ENCODE measurements around the gene BCAM. TPM values are rescaled to one million over a fixed set of nuclear protein-coding genes. Genes with fewer than 3 reads are reported as not detected.

The BCAM gene
- total and polyA plus RNA-seq, 10 of the 15 experiments (the other 5 are each of a cell fraction or from before 2014, with no cell fraction given) = 0.10 to 0.64 TPM; not detected in 8

DNA sequence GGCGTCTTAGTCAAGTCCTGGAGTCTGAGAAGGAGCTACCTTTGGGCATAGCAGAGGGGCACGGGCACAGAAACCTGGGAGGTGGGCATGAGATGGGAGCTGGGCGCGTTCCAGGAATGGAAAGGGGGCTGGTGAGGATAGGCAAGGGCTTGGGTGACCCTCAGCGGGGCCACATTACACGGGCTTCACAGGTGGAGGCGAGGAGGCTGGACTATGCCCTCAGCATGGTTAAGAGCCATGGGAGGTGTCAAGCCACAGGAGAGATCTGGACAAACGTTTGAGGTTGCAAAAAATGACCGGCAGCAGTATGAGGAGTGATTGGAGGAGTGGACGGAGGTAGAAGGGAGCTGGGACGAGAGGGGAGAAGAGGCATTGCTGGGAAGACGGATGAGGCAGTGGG, 58.7 kb downstream of the BCAM start:
- Histone ChIP-seq H3K4me3 (no peak overlapping the region), H4K20me1 (ENCODE audit: control insufficient read depth, insufficient read depth) (no peaks in the 10 kb centered on the region), H3K9me3 (replicated peaks; ENCODE audit: control insufficient read depth, insufficient read depth, low read length) (no peaks in the 10 kb centered on the region), H3K4me1 (ENCODE audit: control insufficient read depth, insufficient read depth, low read length) (no peaks in the 10 kb centered on the region), H3K4me2 (ENCODE audit: control insufficient read depth, insufficient read depth) (no peak overlapping the region), H3K36me3 (ENCODE audit: control insufficient read depth in 2 of 2, insufficient read depth in 2 of 2, low read length in 1 of 2) (no peaks in the 10 kb centered on the region), H3K79me2 (ENCODE audit: control insufficient read depth, insufficient read depth, low read length) (no peaks in the 10 kb centered on the region), H2AFZ (ENCODE audit: control insufficient read depth, low read depth, low read length) (no peak overlapping the region), H3K9ac (ENCODE audit: control insufficient read depth, insufficient read depth, low read length) (no peak overlapping the region), H3K27ac (ENCODE audit: control insufficient read depth, insufficient read depth) (no peak overlapping the region), H3K27me3 (replicated peaks in 1 of 2; ENCODE audit: control insufficient read depth in 2 of 2, insufficient read depth in 2 of 2, low read length in 1 of 2) (no peaks in the 10 kb centered on the region; a peak in 1 of 4 replicates)
- 33% methylated on average over 12 of the region's 12 CpGs for WGBS (ENCODE audit: insufficient coverage, insufficient replicate concordance, low lambda C conversion rate, missing lambda C conversion rate)
- SMC1A ChIA-PET (ENCODE audit: uncharacterized antibody, unreplicated experiment) = no interaction called here
- in situ Hi-C loops (cut with MboI) (no loop called here), intact Hi-C loops (cut with micrococcal nuclease; ENCODE audit: unreplicated experiment) (no loop called here)
- no peak for ATAC-seq
- POLR2A ChIA-PET = no interaction called here
- no peak for FAIRE-seq
- TF ChIP-seq ESRRA (IDR thresholded peaks at IDR 0.05; ENCODE audit: low read length) (no peak), TCF3 (IDR thresholded peaks at IDR 0.05; ENCODE audit: borderline replicate concordance, insufficient read depth, low read depth, low read length) (no peak), SREBF2 (IDR thresholded peaks at IDR 0.05; ENCODE audit: low read length) (no peak)
- CTCF ChIA-PET = no interaction called here
- no peak for DNase-seq (ENCODE audit: low read depth, low spot score)
- BruUV-seq (replicated peaks) = no TSS peak
- RAD21 ChIA-PET (ENCODE audit: unreplicated experiment) = no interaction called here

DNA sequence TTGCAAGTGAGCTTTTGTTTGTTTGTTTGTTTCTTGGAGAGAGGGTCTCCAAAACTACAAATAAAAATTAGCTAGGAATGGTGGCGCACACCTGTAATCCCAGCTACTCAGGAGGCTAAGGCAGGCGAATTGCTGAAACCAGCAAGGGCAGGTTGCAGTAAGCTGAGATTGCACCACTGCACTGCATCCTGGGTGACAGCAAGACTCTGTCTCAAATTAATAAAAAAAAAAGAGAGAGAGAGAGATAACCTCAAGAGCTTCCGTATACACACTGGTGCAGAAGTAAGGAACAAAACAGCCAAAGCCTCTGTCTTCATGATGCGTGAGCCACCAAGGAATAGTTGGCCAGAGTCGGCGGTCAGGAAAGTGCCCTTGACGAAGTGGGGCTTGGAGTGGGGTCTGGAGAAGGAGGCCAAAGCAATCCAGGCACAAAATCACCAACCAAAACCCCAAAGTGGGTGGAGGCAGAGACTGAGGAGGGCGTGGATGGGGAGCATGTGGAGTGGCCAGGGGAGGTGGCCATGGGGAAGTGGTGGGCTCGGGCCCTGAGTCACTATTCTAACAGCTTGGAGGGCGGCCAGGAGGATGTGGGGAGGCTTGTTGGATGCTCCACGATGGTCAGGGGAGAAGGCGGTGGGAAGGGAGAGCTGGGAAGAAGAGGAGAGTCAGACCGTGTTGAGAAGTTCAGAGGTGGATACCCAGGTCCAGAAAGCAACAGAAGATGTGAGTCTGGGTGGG, 61.0 kb downstream of the BCAM start:
- Histone ChIP-seq H3K9me3 (replicated peaks; ENCODE audit: control insufficient read depth, insufficient read depth, low read length) (no peaks in the 10 kb centered on the region), H3K27me3 (replicated peaks in 1 of 2; ENCODE audit: control insufficient read depth in 2 of 2, insufficient read depth in 2 of 2, low read length in 1 of 2) (no peaks in the 10 kb centered on the region; a peak in 2 of 4 replicates), H3K9ac (ENCODE audit: control insufficient read depth, insufficient read depth, low read length) (no peak overlapping the region), H3K4me3 (no peak overlapping the region), H3K27ac (ENCODE audit: control insufficient read depth, insufficient read depth) (no peak overlapping the region), H3K36me3 (ENCODE audit: control insufficient read depth in 2 of 2, insufficient read depth in 2 of 2, low read length in 1 of 2) (no peaks in the 10 kb centered on the region), H2AFZ (ENCODE audit: control insufficient read depth, low read depth, low read length) (no peak overlapping the region), H3K4me2 (ENCODE audit: control insufficient read depth, insufficient read depth) (no peak overlapping the region), H4K20me1 (ENCODE audit: control insufficient read depth, insufficient read depth) (no peaks in the 10 kb centered on the region), H3K79me2 (ENCODE audit: control insufficient read depth, insufficient read depth, low read length) (no peaks in the 10 kb centered on the region), H3K4me1 (ENCODE audit: control insufficient read depth, insufficient read depth, low read length) (no peaks in the 10 kb centered on the region)
- in situ Hi-C loops (cut with MboI) = no loop called here
- no peak for ATAC-seq
- POLR2A ChIA-PET = interaction anchor here (0.6 to 0.7 kb wide), 2 partner anchors 14 to 1478 kb away, joined by 3 read pairs; no protein-coding TSS in a partner anchor
- DNase-seq (ENCODE audit: low read depth, low spot score) = no peak
- FAIRE-seq = no peak
- WGBS (ENCODE audit: insufficient coverage, insufficient replicate concordance, low lambda C conversion rate, missing lambda C conversion rate) = 31% methylated on average over 13 of the region's 13 CpGs
- SMC1A ChIA-PET (ENCODE audit: uncharacterized antibody, unreplicated experiment) = no interaction called here
- intact Hi-C loops (cut with micrococcal nuclease; ENCODE audit: unreplicated experiment) = no loop called here
- BruUV-seq (replicated peaks) = no TSS peak
- CTCF ChIA-PET = interaction anchor here (1.0 kb wide), 1 partner anchor 299 kb away, joined by 5 read pairs; no protein-coding TSS in a partner anchor
- RAD21 ChIA-PET (ENCODE audit: unreplicated experiment) = no interaction called here
- TF ChIP-seq SMAD1 (IDR thresholded peaks at IDR 0.05; ENCODE audit: low read depth, partially characterized antibody) = no peak
- TF ChIP-seq PKNOX1 (IDR thresholded peaks at IDR 0.05) = no peak
- TF ChIP-seq BRCA1 (IDR thresholded peaks at IDR 0.05; ENCODE audit: low read depth, low read length) = no peak
- TF ChIP-seq, protein P1, sequence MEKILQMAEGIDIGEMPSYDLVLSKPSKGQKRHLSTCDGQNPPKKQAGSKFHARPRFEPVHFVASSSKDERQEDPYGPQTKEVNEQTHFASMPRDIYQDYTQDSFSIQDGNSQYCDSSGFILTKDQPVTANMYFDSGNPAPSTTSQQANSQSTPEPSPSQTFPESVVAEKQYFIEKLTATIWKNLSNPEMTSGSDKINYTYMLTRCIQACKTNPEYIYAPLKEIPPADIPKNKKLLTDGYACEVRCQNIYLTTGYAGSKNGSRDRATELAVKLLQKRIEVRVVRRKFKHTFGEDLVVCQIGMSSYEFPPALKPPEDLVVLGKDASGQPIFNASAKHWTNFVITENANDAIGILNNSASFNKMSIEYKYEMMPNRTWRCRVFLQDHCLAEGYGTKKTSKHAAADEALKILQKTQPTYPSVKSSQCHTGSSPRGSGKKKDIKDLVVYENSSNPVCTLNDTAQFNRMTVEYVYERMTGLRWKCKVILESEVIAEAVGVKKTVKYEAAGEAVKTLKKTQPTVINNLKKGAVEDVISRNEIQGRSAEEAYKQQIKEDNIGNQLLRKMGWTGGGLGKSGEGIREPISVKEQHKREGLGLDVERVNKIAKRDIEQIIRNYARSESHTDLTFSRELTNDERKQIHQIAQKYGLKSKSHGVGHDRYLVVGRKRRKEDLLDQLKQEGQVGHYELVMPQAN (conservative IDR thresholded peaks at IDR 0.05) = no peak
- no peak for TF ChIP-seq RUNX3 (IDR thresholded peaks at IDR 0.05; ENCODE audit: low read length)
- TF ChIP-seq TAF1 (IDR thresholded peaks at IDR 0.05; ENCODE audit: borderline replicate concordance, low read depth, low read length) = no peak
- no peak for TF ChIP-seq TCF12 (IDR thresholded peaks at IDR 0.05; ENCODE audit: low read depth, low read length)
- no peak for TF ChIP-seq SUZ12 (IDR thresholded peaks at IDR 0.05; ENCODE audit: unreplicated experiment)
- TF ChIP-seq, protein P2, sequence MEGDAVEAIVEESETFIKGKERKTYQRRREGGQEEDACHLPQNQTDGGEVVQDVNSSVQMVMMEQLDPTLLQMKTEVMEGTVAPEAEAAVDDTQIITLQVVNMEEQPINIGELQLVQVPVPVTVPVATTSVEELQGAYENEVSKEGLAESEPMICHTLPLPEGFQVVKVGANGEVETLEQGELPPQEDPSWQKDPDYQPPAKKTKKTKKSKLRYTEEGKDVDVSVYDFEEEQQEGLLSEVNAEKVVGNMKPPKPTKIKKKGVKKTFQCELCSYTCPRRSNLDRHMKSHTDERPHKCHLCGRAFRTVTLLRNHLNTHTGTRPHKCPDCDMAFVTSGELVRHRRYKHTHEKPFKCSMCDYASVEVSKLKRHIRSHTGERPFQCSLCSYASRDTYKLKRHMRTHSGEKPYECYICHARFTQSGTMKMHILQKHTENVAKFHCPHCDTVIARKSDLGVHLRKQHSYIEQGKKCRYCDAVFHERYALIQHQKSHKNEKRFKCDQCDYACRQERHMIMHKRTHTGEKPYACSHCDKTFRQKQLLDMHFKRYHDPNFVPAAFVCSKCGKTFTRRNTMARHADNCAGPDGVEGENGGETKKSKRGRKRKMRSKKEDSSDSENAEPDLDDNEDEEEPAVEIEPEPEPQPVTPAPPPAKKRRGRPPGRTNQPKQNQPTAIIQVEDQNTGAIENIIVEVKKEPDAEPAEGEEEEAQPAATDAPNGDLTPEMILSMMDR (IDR thresholded peaks at IDR 0.05 in 2 of 3, conservative IDR thresholded peaks at IDR 0.05 in 1 of 3; ENCODE audit: control insufficient read depth in 2 of 3, extremely low read depth in 1 of 3, insufficient read depth in 1 of 3, low read depth in 3 of 3, low read length in 3 of 3) = no peak
